GM12878 (cell line): ENCODE data around the gene ZSWIM5.

ENCODE experiments used
- GABPA ChIP-seq: IDR thresholded peaks from 2 replicates; pipeline ENCODE4 v1.6.1; 2014; ENCODE audit warnings: antibody characterized with exemption, low read depth, mild to moderate bottlenecking, inconsistent platforms
- HDAC6 ChIP-seq: fragments of 200-600 bp; sonication (generic); IDR thresholded peaks from one replicate; pipeline ENCODE4 v1.8.0; 2017; ENCODE audit warnings: antibody characterized with exemption; ENCODE audit not compliant: unreplicated experiment
- POLR2A ChIP-seq: IDR thresholded peaks from 2 replicates; pipeline ENCODE4 v1.6.1; 2011; ENCODE audit warnings: low read depth, mild to moderate bottlenecking, low read length
- RAD51 ChIP-seq: fragments of 450-650 bp; IDR thresholded peaks from 2 replicates; pipeline ENCODE4 v1.6.1; 2016; ENCODE audit warnings: moderate library complexity, mild to moderate bottlenecking, inconsistent platforms
- SIX5 ChIP-seq: IDR thresholded peaks from 2 replicates; pipeline ENCODE4 v1.6.1; 2011; ENCODE audit warnings: mild to moderate bottlenecking, low read depth, low read length, moderate library complexity; ENCODE audit not compliant: severe bottlenecking
- SRF ChIP-seq, 2 experiments: IDR thresholded peaks; 2 replicates each; pipeline ENCODE4 v1.6.1; 2011; ENCODE audit warnings: low read depth in 2 of 2, low read length in 2 of 2, mild to moderate bottlenecking in 1 of 2, moderate library complexity in 1 of 2
- ZNF207 ChIP-seq: fragments of 450-650 bp; IDR thresholded peaks from 2 replicates; pipeline ENCODE4 v1.6.1; 2014; ENCODE audit warnings: antibody characterized with exemption, mild to moderate bottlenecking, borderline replicate concordance
- TF ChIP-seq, protein P1 (sequence below): IDR thresholded peaks from 2 replicates; pipeline ENCODE4 v1.6.1; 2012; ENCODE audit warnings: low read depth, low read length, improper control_type of control experiment
- TF ChIP-seq, protein P2 (sequence below), 3 experiments: IDR thresholded peaks in 2 of 3; conservative IDR thresholded peaks in 1 of 3; 2 replicates each; pipeline ENCODE4 v1.5.1; 2011; ENCODE audit warnings: low read depth in 3 of 3, low read length in 3 of 3, mild to moderate bottlenecking in 3 of 3, control low read depth in 2 of 3, moderate library complexity in 2 of 3, inconsistent platforms in 1 of 3, mixed read lengths in 1 of 3; ENCODE audit not compliant: control insufficient read depth in 2 of 3, insufficient read depth in 1 of 3; ENCODE audit errors: extremely low read depth in 1 of 3
- TF ChIP-seq, protein P3 (sequence below): IDR thresholded peaks from 2 replicates; pipeline ENCODE4 v1.6.1; 2011; ENCODE audit warnings: low read depth, low read length, improper control_type of control experiment, borderline replicate concordance
- TF ChIP-seq, protein P4 (sequence below): IDR thresholded peaks from 2 replicates; pipeline ENCODE4 v1.6.1; 2011; ENCODE audit warnings: low read depth, mild to moderate bottlenecking, low read length, moderate library complexity, borderline replicate concordance; ENCODE audit errors: extremely low read depth

DNA sequence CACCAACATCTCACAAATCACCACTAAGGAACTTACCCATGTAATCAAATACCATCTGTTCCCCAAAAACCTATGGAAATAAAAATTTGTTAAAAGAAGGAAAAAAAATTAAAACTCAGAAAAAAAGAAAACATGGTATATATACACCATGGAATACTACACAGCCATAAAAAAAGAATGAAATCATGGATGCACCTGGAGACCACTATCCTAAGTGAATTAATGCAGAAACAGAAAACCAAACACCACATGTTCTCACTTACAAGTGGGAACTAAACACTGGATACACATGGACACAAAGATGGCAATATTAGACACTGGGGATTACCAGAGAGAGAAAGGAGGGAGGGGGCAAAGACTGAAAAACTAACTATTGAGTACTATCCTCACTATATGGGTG lies 50.4 kb downstream of the ZSWIM5 start:
- TF ChIP-seq, protein P1, sequence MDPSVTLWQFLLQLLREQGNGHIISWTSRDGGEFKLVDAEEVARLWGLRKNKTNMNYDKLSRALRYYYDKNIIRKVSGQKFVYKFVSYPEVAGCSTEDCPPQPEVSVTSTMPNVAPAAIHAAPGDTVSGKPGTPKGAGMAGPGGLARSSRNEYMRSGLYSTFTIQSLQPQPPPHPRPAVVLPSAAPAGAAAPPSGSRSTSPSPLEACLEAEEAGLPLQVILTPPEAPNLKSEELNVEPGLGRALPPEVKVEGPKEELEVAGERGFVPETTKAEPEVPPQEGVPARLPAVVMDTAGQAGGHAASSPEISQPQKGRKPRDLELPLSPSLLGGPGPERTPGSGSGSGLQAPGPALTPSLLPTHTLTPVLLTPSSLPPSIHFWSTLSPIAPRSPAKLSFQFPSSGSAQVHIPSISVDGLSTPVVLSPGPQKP = no peak
- TF ChIP-seq GABPA = no peak
- TF ChIP-seq POLR2A = no peak
- TF ChIP-seq, protein P2, sequence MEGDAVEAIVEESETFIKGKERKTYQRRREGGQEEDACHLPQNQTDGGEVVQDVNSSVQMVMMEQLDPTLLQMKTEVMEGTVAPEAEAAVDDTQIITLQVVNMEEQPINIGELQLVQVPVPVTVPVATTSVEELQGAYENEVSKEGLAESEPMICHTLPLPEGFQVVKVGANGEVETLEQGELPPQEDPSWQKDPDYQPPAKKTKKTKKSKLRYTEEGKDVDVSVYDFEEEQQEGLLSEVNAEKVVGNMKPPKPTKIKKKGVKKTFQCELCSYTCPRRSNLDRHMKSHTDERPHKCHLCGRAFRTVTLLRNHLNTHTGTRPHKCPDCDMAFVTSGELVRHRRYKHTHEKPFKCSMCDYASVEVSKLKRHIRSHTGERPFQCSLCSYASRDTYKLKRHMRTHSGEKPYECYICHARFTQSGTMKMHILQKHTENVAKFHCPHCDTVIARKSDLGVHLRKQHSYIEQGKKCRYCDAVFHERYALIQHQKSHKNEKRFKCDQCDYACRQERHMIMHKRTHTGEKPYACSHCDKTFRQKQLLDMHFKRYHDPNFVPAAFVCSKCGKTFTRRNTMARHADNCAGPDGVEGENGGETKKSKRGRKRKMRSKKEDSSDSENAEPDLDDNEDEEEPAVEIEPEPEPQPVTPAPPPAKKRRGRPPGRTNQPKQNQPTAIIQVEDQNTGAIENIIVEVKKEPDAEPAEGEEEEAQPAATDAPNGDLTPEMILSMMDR (IDR thresholded peaks at IDR 0.05 in 2 of 3, conservative IDR thresholded peaks at IDR 0.05 in 1 of 3; ENCODE audit: control insufficient read depth in 2 of 3, extremely low read depth in 1 of 3, insufficient read depth in 1 of 3, low read depth in 3 of 3, low read length in 3 of 3) = no peak
- TF ChIP-seq, protein P3, sequence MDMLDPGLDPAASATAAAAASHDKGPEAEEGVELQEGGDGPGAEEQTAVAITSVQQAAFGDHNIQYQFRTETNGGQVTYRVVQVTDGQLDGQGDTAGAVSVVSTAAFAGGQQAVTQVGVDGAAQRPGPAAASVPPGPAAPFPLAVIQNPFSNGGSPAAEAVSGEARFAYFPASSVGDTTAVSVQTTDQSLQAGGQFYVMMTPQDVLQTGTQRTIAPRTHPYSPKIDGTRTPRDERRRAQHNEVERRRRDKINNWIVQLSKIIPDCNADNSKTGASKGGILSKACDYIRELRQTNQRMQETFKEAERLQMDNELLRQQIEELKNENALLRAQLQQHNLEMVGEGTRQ = no peak
- TF ChIP-seq RAD51 = no peak
- TF ChIP-seq, protein P4, sequence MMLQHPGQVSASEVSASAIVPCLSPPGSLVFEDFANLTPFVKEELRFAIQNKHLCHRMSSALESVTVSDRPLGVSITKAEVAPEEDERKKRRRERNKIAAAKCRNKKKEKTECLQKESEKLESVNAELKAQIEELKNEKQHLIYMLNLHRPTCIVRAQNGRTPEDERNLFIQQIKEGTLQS = no peak
- TF ChIP-seq HDAC6 = no peak
- no peak for TF ChIP-seq SRF (IDR thresholded peaks at IDR 0.05; ENCODE audit: low read depth in 2 of 2, low read length in 2 of 2)
- TF ChIP-seq SIX5 = no peak
- TF ChIP-seq ZNF207 = no peak
